GM13977 (cell line): ENCODE results near the gene KDM4B.

Experiments
- DNase-seq: peaks from one replicate; pipeline ENCODE4 v3.0.0; 2012; ENCODE audit warnings: low spot score
- CTCF ChIP-seq: IDR thresholded peaks from 2 replicates; pipeline ENCODE4 v1.5.1; 2012; ENCODE audit warnings: mild to moderate bottlenecking, control low read depth; ENCODE audit not compliant: insufficient read depth; ENCODE audit errors: extremely low read depth, missing control alignments
- in situ Hi-C: fragments of 300-500 bp; cut with MboI; formaldehyde crosslinking; loops from one replicate; pipeline ENCODE4 v1.12.0; 2022; ENCODE audit warnings: low sequenced_read_pairs, low pct_unique_long_range_greater_than_20kb, mixed read lengths, inconsistent platforms; ENCODE audit not compliant: unreplicated experiment

The KDM4B gene

GRCh38 chr19:4968462-4969291 is at the start of gene KDM4B:
Gene KDM4B, plus strand, starts transcription at chr19:4969113. Its CDS starts 63,778 bp downstream, at chr19:5032891.
- in situ Hi-C loops: no loop called here
- no peak for TF ChIP-seq CTCF
- DNase-seq: peak; percentile 100

- no peak for TF ChIP-seq CTCF
- no peak for DNase-seq
- in situ Hi-C loops: no loop called here
These were observed 46.2 kb upstream of the KDM4B start for GRCh38 chr19:4922530-4923275.

- in situ Hi-C loops: no loop called here
- no peak for DNase-seq
- no peak for TF ChIP-seq CTCF
These were observed 45.6 kb upstream of the KDM4B start for GRCh38 chr19:4923276-4923747.

GRCh38 chr19:4929186-4929585 is 39.7 kb upstream of the KDM4B start:
- TF ChIP-seq CTCF: no peak
- in situ Hi-C loops: no loop called here
- no peak for DNase-seq

GRCh38 chr19:4930664-4931063 is 38.2 kb upstream of the KDM4B start:
- DNase-seq: no peak
- no peak for TF ChIP-seq CTCF
- in situ Hi-C loops: no loop called here

GRCh38 chr19:4932711-4933110 is 36.2 kb upstream of the KDM4B start:
- TF ChIP-seq CTCF: no peak
- in situ Hi-C loops: no loop called here
- DNase-seq: no peak
